GM21447 (cell line): Measurements from ENCODE around the gene EGFR.

Experiments used
- ATAC-seq: cut with Tn5 transposase; IDR thresholded peaks from one replicate; pipeline ENCODE4 v1.9.1; 2021; ENCODE audit not compliant: unreplicated experiment

The EGFR gene

GRCh38 chr7:55099821-55100543 is 81.2 kb downstream of the EGFR start:
- no peak for ATAC-seq

- no peak for ATAC-seq
Observed at GRCh38 chr7:55100544-55101327, 81.9 kb downstream of the EGFR start.

- ATAC-seq = no peak
Observed at GRCh38 chr7:55101359-55101758, 82.5 kb downstream of the EGFR start.

- ATAC-seq = no peak
Observed at GRCh38 chr7:55104123-55104522, 85.3 kb downstream of the EGFR start.

GRCh38 chr7:55104712-55105433 is 86.1 kb downstream of the EGFR start:
- no peak for ATAC-seq

GRCh38 chr7:55105952-55106351 is 87.1 kb downstream of the EGFR start:
- no peak for ATAC-seq

- no peak for ATAC-seq
Observed at GRCh38 chr7:55107946-55108345, 89.1 kb downstream of the EGFR start.

- ATAC-seq = no peak
Observed at GRCh38 chr7:55108401-55108800, 89.6 kb downstream of the EGFR start.

GRCh38 chr7:55108818-55109217 is 90.0 kb downstream of the EGFR start:
- ATAC-seq = no peak

- ATAC-seq = no peak
Observed at GRCh38 chr7:55109404-55110167, 90.8 kb downstream of the EGFR start.

- ATAC-seq = no peak
Observed at GRCh38 chr7:55110282-55110992, 91.6 kb downstream of the EGFR start.

- no peak for ATAC-seq
Observed at GRCh38 chr7:55110993-55111361, 92.2 kb downstream of the EGFR start.

GRCh38 chr7:55112056-55112455 is 93.2 kb downstream of the EGFR start:
- ATAC-seq = no peak

- no peak for ATAC-seq
Observed at GRCh38 chr7:55113760-55114540, 95.1 kb downstream of the EGFR start.

- ATAC-seq = no peak
Observed at GRCh38 chr7:55117286-55117685, 98.5 kb downstream of the EGFR start.

GRCh38 chr7:55118426-55118825 is 99.6 kb downstream of the EGFR start:
- no peak for ATAC-seq

GRCh38 chr7:55119571-55119970 is 100.8 kb downstream of the EGFR start:
- no peak for ATAC-seq

GRCh38 chr7:55120074-55120473 is 101.3 kb downstream of the EGFR start:
- ATAC-seq = no peak

- no peak for ATAC-seq
Observed at GRCh38 chr7:55120501-55121198, 101.8 kb downstream of the EGFR start.
